VCaP (cell line): ENCODE measurements around the gene POLD2.

Source experiments
- H3K27ac ChIP-seq: fragments of 450-650 bp; 2 replicates; pipeline ENCODE4 v1.5.1; 2017
- CTCF ChIP-seq: fragments of 450-650 bp; conservative IDR thresholded peaks from 2 replicates; pipeline ENCODE4 v1.5.1; 2017; ENCODE audit warnings: mild to moderate bottlenecking, moderate library complexity

POLD2 gene

GRCh38 chr7:44145969-44146911 lies 22.9 kb upstream of the POLD2 start:
- H3K27ac ChIP-seq, result no peak overlapping the region
- no peak for TF ChIP-seq CTCF

- no peak for TF ChIP-seq CTCF
Measured at GRCh38 chr7:44145479-44145968, 22.2 kb upstream of the POLD2 start.

GRCh38 chr7:44144968-44145478 lies 21.7 kb upstream of the POLD2 start:
- no peak for TF ChIP-seq CTCF
- no peak overlapping the region for H3K27ac ChIP-seq

More at GRCh38 chr7:44145479-44145968, 22.2 kb upstream of the POLD2 start:
- H3K27ac ChIP-seq, result no peak overlapping the region

- TF ChIP-seq CTCF, result no peak
Measured at GRCh38 chr7:44144426-44144967, 21.1 kb upstream of the POLD2 start.

GRCh38 chr7:44143646-44144250 lies 20.4 kb upstream of the POLD2 start:
- no peak overlapping the region for H3K27ac ChIP-seq
- no peak for TF ChIP-seq CTCF

More at GRCh38 chr7:44144426-44144967, 21.1 kb upstream of the POLD2 start:
- H3K27ac ChIP-seq, result no peak overlapping the region

- H3K27ac ChIP-seq, result no peak overlapping the region
- TF ChIP-seq CTCF, result no peak
Measured at GRCh38 chr7:44142028-44142427, 18.7 kb upstream of the POLD2 start.
